ENCODE measurements around the gene ARL4A.

ARL4A gene

GRCh38 chr7:12650080-12650479 lies 37.4 kb upstream of the ARL4A start:
- no peaks in the 10 kb centered on the region for H3K36me3 ChIP-seq (ENCODE audit: insufficient read depth, low read length)
- no peak overlapping the region for H3K4me3 ChIP-seq (ENCODE audit: low read depth, low read length, poor library complexity, severe bottlenecking)
- TF ChIP-seq CTCF (IDR thresholded peaks at IDR 0.05; ENCODE audit: low read length) (no peak), EZH2 (IDR thresholded peaks at IDR 0.05; ENCODE audit: borderline replicate concordance, low read length) (no peak)
- no peaks in the 10 kb centered on the region for H3K9me3 ChIP-seq (ENCODE audit: low read length)
- H3K9ac ChIP-seq (ENCODE audit: low read length), result no peak overlapping the region
- no peaks in the 10 kb centered on the region for H3K27me3 ChIP-seq (ENCODE audit: insufficient read depth, low read length)
- H3K27ac ChIP-seq (ENCODE audit: low read depth, low read length, poor library complexity, severe bottlenecking), result no peak overlapping the region
- H3K9me2 ChIP-seq (ENCODE audit: low read depth, low read length), result no peaks in the 10 kb centered on the region
- H3K79me2 ChIP-seq (ENCODE audit: insufficient read depth, low read length), result no peaks in the 10 kb centered on the region
- H3K4me2 ChIP-seq (ENCODE audit: low read length), result no peak overlapping the region
- no peak overlapping the region for H2AFZ ChIP-seq (ENCODE audit: low read length)
- H3K4me1 ChIP-seq (ENCODE audit: insufficient read depth, low read length, severe bottlenecking), result no peaks in the 10 kb centered on the region
- no peaks in the 10 kb centered on the region for H4K20me1 ChIP-seq (ENCODE audit: insufficient read depth, low read length)
- H3F3A ChIP-seq (ENCODE audit: insufficient read depth, low read length), result no peaks in the 10 kb centered on the region

GRCh38 chr7:12653110-12653509 lies 34.3 kb upstream of the ARL4A start:
- Histone ChIP-seq H3K27me3 (ENCODE audit: insufficient read depth, low read length) (no peaks in the 10 kb centered on the region), H4K20me1 (ENCODE audit: insufficient read depth, low read length) (no peaks in the 10 kb centered on the region), H2AFZ (ENCODE audit: low read length) (no peak overlapping the region)

DNA sequence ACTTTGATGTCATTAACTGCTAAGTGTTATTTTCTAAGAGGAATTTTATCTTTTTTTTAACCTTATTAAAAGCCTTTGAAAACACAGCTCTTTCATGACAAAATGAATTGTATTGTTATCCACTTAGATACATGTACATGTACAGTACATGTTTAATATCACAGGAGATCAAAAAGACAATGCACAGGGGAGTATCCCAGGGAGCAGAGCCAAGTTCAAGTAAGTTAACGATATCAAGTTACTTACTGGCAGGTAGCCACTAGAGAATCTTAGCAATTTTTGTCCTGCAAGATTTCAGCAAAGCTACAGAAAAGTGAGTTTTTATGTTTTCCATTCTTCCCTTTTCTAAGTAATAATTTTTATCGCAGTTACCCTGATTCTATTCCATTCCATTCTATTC lies 33.9 kb upstream of the ARL4A start:
- Histone ChIP-seq H3K27me3 (ENCODE audit: insufficient read depth, low read length) (no peaks in the 10 kb centered on the region), H4K20me1 (ENCODE audit: insufficient read depth, low read length) (no peaks in the 10 kb centered on the region), H3K36me3 (ENCODE audit: insufficient read depth, low read length) (no peaks in the 10 kb centered on the region), H3K9me3 (ENCODE audit: low read length) (no peaks in the 10 kb centered on the region), H3K9me2 (ENCODE audit: low read depth, low read length) (no peaks in the 10 kb centered on the region), H2AFZ (ENCODE audit: low read length) (no peak overlapping the region), H3K4me1 (ENCODE audit: insufficient read depth, low read length, severe bottlenecking) (no peaks in the 10 kb centered on the region), H3K27ac (ENCODE audit: low read depth, low read length, poor library complexity, severe bottlenecking) (no peak overlapping the region), H3K4me2 (ENCODE audit: low read length) (no peak overlapping the region), H3K79me2 (ENCODE audit: insufficient read depth, low read length) (no peaks in the 10 kb centered on the region), H3F3A (ENCODE audit: insufficient read depth, low read length) (no peaks in the 10 kb centered on the region), H3K4me3 (ENCODE audit: low read depth, low read length, poor library complexity, severe bottlenecking) (no peak overlapping the region), H3K9ac (ENCODE audit: low read length) (no peak overlapping the region)
- TF ChIP-seq EZH2 (IDR thresholded peaks at IDR 0.05; ENCODE audit: borderline replicate concordance, low read length) (no peak), CTCF (IDR thresholded peaks at IDR 0.05; ENCODE audit: low read length) (no peak)

More at GRCh38 chr7:12653110-12653509, 34.3 kb upstream of the ARL4A start:
- TF ChIP-seq EZH2 (IDR thresholded peaks at IDR 0.05; ENCODE audit: borderline replicate concordance, low read length) (no peak), CTCF (IDR thresholded peaks at IDR 0.05; ENCODE audit: low read length) (no peak)
- no peaks in the 10 kb centered on the region for H3K9me3 ChIP-seq (ENCODE audit: low read length)
- H3K79me2 ChIP-seq (ENCODE audit: insufficient read depth, low read length), result no peaks in the 10 kb centered on the region
- H3K36me3 ChIP-seq (ENCODE audit: insufficient read depth, low read length), result no peaks in the 10 kb centered on the region
- H3K4me1 ChIP-seq (ENCODE audit: insufficient read depth, low read length, severe bottlenecking), result no peaks in the 10 kb centered on the region
- H3K27ac ChIP-seq (ENCODE audit: low read depth, low read length, poor library complexity, severe bottlenecking), result no peak overlapping the region
- no peaks in the 10 kb centered on the region for H3K9me2 ChIP-seq (ENCODE audit: low read depth, low read length)
- H3K9ac ChIP-seq (ENCODE audit: low read length), result no peak overlapping the region
- H3F3A ChIP-seq (ENCODE audit: insufficient read depth, low read length), result no peaks in the 10 kb centered on the region
- no peak overlapping the region for H3K4me2 ChIP-seq (ENCODE audit: low read length)
- no peak overlapping the region for H3K4me3 ChIP-seq (ENCODE audit: low read depth, low read length, poor library complexity, severe bottlenecking)
